GM18511 (cell line): ENCODE data around the gene MLPH.

Experiments used
- ATAC-seq: cut with Tn5 transposase; IDR thresholded peaks from one replicate; pipeline ENCODE4 v1.9.1; 2021; ENCODE audit warnings: mild to moderate bottlenecking, moderate library complexity; ENCODE audit not compliant: unreplicated experiment

Gene MLPH

GRCh38 chr2:237486819-237487448 is at the start of gene MLPH:
TSS of gene MLPH (plus strand) at chr2:237487251. CDS start at chr2:237493427, 6,176 bp downstream.
- ATAC-seq = no peak

GRCh38 chr2:237437566-237437965 is 49.5 kb upstream of the MLPH start:
- ATAC-seq = no peak

- ATAC-seq = no peak
Measured at GRCh38 chr2:237438080-237438940, 48.7 kb upstream of the MLPH start.

GRCh38 chr2:237440819-237441281 is 46.2 kb upstream of the MLPH start:
- no peak for ATAC-seq

GRCh38 chr2:237441605-237442274 is 45.3 kb upstream of the MLPH start:
- ATAC-seq = no peak

- ATAC-seq = no peak
Measured at GRCh38 chr2:237444071-237444470, 43.0 kb upstream of the MLPH start.

GRCh38 chr2:237445611-237446337 is 41.3 kb upstream of the MLPH start:
- no peak for ATAC-seq

GRCh38 chr2:237446338-237446665 is 40.7 kb upstream of the MLPH start:
- no peak for ATAC-seq

- ATAC-seq = no peak
Measured at GRCh38 chr2:237447496-237447895, 39.6 kb upstream of the MLPH start.

GRCh38 chr2:237448171-237448570 is 38.9 kb upstream of the MLPH start:
- no peak for ATAC-seq

GRCh38 chr2:237448626-237449025 is 38.4 kb upstream of the MLPH start:
- ATAC-seq = no peak

GRCh38 chr2:237449193-237449881 is 37.7 kb upstream of the MLPH start:
- no peak for ATAC-seq

GRCh38 chr2:237450108-237450507 is 36.9 kb upstream of the MLPH start:
- no peak for ATAC-seq

GRCh38 chr2:237450583-237450982 is 36.5 kb upstream of the MLPH start:
- ATAC-seq = no peak

- ATAC-seq = no peak
Measured at GRCh38 chr2:237451643-237452469, 35.2 kb upstream of the MLPH start.

GRCh38 chr2:237452861-237453260 is 34.2 kb upstream of the MLPH start:
- ATAC-seq = no peak

GRCh38 chr2:237453671-237454070 is 33.4 kb upstream of the MLPH start:
- ATAC-seq = no peak

GRCh38 chr2:237455764-237456163 is 31.3 kb upstream of the MLPH start:
- no peak for ATAC-seq

GRCh38 chr2:237456200-237456843 is 30.7 kb upstream of the MLPH start:
- no peak for ATAC-seq
